NCI-H187 (cell line): ENCODE results near the gene PPP2R3C.
"Not testable (repeated sequence)": the region's sequence is repeated elsewhere in the genome, so short reads cannot be mapped to it uniquely, and the experiment has no call there.

Source experiments
- DNase-seq, 2 experiments: peaks; one replicate each; lab custom pipeline; 2025; lab: John Stamatoyannopoulos, UW

The PPP2R3C gene

DNA sequence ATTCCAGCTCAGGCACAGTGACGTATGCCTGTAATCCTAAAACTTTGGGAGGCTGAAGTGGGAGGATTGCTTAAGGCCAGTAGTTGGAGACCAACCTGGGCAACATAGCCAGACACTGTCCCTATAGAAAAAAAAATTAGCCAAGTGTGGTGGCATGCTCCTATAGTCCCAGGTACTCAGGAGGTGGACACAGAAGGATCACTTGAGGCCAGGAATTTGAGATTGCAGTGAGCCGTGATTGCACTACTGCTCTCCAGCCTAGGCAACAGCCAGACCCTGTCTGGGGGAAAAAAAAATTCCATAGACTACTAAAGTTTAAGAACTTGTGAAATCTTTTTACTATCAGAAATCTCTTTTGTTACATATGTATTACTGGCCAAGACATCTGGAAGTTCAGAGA lies 69.2 kb downstream of the PPP2R3C start:
- DNase-seq = no peak

DNA sequence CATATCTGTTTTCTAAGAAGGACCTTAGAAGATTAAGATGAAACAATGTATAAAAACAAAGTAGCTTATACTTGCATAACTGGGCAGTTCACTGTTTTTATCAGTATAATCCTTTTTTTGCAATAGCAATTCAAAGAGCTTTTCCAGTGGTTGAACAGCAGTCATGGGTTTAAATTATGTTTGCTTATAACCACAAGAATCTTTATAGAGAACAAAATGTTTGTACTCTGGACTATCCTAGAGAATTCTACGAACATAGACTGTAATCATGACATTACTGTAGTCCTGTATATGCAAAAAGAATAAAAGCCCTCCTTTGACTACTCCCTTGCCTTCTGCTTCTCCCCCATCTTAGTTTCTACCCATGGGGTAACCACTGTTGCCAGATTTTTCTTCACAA lies 70.0 kb downstream of the PPP2R3C start:
- DNase-seq = no peak

DNA sequence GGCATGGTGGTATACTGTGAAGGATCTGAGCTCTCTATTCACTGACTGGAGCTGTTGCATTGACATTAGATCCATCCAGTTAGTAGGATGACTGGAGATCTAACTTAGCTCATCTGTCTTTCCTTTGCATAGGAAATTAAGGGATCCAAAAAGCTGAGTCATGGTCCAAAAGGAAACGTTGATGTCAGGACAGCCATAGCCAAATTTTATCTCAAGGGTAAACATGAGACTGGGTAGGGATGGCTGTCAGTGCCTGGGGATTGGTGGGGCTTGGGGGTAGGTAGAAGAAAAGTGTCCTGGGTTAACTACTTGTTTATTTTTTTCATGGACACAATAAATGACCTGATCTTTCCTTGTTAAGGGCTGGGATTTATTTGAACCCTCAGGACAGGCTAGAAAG lies 71.1 kb downstream of the PPP2R3C start:
- DNase-seq = no peak

DNA sequence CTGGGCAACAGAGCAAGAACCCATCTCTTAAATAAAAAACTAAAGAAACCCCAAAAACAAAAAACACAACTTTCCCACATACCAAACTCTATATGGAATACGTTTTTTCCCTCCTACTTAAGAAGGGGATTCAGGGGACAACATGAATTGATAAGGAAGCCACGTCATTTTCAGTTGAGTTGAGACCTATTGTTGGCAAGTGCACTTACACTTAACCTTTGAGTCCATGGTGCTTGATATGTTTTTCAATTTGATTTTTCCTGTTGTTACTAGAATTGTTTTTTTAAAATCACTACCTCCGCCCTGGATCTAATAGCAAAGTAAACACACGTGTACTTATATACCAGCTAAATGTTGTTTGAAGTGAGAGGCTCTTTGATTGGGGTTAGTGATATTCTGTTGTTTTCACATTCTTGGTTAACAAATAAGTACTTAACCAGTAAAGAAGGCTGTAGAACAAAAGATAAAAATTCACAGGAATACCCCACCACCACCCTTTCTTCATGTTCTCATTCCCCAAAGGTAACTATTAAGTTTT lies 73.7 kb downstream of the PPP2R3C start:
- DNase-seq = no peak

DNA sequence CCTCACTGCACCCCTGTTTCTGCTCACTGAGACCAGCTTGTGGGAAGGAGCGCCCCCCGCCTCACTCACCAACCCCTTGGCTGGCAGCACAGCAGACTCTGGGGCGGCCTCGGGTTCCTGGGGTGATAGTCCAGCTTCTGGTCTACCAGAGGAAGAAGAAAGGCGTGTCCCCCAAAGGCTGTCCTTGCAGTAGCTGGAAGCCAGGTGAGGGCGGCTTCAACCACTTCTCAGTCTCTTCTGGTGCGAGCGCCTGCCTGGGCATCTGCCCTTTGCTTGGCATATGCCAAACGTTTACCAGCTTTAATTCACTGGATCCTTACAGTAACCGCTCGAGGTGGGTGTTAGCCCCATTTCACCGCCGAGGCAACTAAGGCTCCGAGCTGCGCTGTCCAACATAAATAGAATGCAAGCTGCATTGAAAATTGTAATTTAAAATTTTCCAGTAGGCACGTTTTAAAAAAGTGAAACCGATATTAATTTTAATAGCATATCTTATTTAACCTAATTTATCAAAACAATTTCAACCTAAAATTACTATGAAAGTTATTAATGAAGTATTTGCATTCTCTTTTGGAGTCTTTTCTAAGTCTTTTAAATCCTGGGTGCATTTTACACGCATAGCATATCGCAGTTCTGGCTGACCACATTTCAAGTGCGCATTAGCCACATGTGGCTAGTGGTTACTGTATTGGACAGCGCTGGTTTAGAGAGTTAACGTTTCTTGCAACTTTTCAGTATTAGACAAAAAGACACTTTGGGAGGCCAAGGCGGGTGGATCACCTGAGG lies 74.8 kb downstream of the PPP2R3C start:
- DNase-seq = peak in 1 of 2 experiments; percentile 16

DNA sequence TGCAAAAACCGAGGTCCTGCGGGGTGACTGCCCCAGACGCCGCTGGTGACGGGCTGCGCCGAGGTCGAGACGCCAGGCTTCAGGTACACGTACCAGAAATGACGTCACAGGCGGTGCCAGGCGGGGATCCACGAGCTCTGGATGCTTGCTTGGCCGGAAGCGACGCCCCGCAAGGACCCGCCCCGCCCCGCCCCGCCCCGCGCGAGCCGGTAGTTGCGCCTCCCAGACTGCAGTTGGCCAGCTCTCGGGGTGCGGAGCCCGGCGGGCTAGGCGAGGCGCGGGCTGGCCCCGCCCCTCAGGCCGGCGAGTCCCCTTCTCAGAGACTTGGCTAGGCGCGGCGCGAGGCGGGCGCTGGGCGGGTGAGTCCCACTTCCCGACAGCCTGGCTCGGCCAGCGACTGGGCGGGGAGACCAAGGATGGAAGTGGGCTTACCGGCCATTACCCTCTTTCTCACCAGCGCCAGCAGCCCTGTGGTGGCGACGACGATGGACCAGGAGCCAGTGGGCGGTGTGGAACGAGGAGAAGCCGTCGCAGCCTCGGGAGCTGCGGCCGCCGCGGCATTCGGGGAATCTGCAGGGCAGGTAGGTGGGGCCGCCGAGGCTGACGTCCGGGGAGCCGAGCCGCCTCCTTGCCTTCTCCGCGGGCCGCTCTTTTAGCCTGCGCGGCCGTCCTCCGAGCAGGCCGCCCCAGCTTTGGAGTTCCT lies 75.6 kb downstream of the PPP2R3C start, which contains the start of gene FAM177A1:
FAM177A1 (plus strand) TSS at position 225 of the 703 bp plus-strand sequence; CDS start at position 417, 192 bp downstream.
- DNase-seq = peak; percentile 93 to 99

DNA sequence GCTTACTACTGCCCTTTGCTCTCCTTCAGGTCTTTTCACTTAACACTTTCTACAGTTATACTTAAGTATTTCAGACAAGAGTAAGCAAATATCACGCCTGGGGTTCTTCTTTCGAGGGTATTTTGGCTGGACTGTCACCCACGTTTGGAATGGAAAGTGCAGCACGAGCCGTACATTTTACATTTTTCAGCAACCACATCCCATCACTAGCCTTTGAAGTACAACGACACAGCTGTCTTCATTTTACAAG lies 76.1 kb downstream of the PPP2R3C start:
- no peak for DNase-seq

GRCh38 chr14:35044939-35045797 lies 76.6 kb downstream of the PPP2R3C start:
- no peak for DNase-seq

DNA sequence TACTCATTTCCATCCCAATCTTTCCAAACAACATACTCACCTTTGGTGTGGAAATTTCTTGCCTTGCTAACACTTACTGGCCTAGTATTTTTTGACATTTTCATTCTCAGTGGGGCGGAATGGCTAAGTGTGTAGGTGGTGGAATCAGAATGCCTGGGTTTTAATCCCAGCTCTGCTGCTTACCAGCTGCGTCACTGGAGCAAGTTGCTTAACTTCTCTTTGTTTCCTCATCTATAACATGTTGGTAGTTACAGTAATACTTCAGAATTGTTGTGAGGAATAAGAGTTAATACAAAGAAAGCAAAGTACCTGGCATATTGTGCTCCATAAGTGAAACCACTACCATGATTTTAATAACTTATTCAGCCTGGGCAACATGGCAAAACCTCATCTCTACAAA lies 78.7 kb downstream of the PPP2R3C start:
- no peak for DNase-seq

DNA sequence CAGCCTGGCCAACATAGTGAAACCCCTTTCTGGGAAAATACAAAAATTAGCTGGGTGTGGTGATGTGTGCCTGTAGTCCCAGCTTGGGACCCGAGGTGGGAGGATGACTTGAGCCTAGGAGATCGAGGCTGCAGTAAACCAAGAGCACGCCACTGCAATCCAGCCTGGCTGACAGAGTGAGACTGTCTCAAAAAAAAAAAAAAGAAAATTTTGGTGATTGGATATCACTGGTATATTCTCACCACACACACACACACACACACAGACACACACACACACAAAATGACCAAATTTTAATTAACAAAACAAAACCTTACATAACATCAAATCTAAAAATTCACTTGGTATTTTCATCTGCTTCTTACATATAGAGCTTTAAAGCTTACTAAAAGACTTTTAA lies 79.2 kb downstream of the PPP2R3C start:
- DNase-seq = no peak

GRCh38 chr14:35038312-35038711 lies 83.5 kb downstream of the PPP2R3C start:
- DNase-seq = not testable (repeated sequence)
